ENCODE results near the gene POLR2F.
A peak's percentile ranks its signal among the peaks of the same experiment; 100 is the strongest.

The POLR2F gene

DNA sequence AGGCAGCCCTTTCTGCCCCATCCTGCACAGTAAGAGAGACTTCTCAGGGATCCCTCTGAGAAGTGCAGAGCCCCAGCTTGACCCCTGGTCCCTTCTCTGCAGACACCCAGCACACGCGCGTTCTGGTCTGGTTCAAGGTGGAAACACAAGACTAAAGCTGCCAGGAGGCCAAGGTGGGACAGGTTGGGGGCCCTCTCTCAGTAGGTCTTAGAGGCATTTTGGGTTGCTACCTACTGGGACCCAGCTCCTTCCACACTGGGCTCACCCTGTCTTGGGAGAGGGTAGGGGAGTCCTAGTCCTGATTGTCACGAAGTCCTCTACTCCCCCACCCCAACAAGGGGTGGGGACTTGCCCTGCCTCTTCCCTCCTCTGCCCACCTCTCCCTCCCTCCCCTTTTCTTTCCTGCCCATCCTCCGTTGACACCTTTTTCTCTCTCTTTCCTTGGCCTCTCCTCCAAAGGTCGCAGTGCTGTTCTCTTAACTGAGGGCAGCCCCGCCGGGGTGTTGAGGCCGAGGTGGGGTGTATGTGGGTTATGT, 31.6 kb downstream of the POLR2F start:
- no peaks in the 10 kb centered on the region for H3K9me3 ChIP-seq (ENCODE audit: severe bottlenecking)
- no peaks in the 10 kb centered on the region for H3K36me3 ChIP-seq (ENCODE audit: low read depth)
- H3K27me3 ChIP-seq (ENCODE audit: insufficient read depth, poor library complexity, severe bottlenecking): no peaks in the 10 kb centered on the region
- DNase-seq (ENCODE audit: low spot score): no peak
- no peak overlapping the region for H3K27ac ChIP-seq (ENCODE audit: poor library complexity, severe bottlenecking)
- TF ChIP-seq, protein P1, sequence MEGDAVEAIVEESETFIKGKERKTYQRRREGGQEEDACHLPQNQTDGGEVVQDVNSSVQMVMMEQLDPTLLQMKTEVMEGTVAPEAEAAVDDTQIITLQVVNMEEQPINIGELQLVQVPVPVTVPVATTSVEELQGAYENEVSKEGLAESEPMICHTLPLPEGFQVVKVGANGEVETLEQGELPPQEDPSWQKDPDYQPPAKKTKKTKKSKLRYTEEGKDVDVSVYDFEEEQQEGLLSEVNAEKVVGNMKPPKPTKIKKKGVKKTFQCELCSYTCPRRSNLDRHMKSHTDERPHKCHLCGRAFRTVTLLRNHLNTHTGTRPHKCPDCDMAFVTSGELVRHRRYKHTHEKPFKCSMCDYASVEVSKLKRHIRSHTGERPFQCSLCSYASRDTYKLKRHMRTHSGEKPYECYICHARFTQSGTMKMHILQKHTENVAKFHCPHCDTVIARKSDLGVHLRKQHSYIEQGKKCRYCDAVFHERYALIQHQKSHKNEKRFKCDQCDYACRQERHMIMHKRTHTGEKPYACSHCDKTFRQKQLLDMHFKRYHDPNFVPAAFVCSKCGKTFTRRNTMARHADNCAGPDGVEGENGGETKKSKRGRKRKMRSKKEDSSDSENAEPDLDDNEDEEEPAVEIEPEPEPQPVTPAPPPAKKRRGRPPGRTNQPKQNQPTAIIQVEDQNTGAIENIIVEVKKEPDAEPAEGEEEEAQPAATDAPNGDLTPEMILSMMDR (IDR thresholded peaks at IDR 0.05; ENCODE audit: poor library complexity, severe bottlenecking): no peak
- ATAC-seq (ENCODE audit: low read depth): no peak
- H3K4me3 ChIP-seq (ENCODE audit: severe bottlenecking): no peak overlapping the region
- H3K4me1 ChIP-seq (ENCODE audit: insufficient read depth, poor library complexity, severe bottlenecking): no peaks in the 10 kb centered on the region

GRCh38 chr22:37985751-37986281, 32.3 kb downstream of the POLR2F start:
- ATAC-seq (ENCODE audit: low read depth): no peak
- TF ChIP-seq, protein P1 (IDR thresholded peaks at IDR 0.05; ENCODE audit: poor library complexity, severe bottlenecking): no peak
- H3K9me3 ChIP-seq (ENCODE audit: severe bottlenecking): no peaks in the 10 kb centered on the region
- no peaks in the 10 kb centered on the region for H3K36me3 ChIP-seq (ENCODE audit: low read depth)
- H3K27ac ChIP-seq (ENCODE audit: poor library complexity, severe bottlenecking): no peak overlapping the region
- H3K27me3 ChIP-seq (ENCODE audit: insufficient read depth, poor library complexity, severe bottlenecking): no peaks in the 10 kb centered on the region
- no peaks in the 10 kb centered on the region for H3K4me1 ChIP-seq (ENCODE audit: insufficient read depth, poor library complexity, severe bottlenecking)
- no peak overlapping the region for H3K4me3 ChIP-seq (ENCODE audit: severe bottlenecking)
- DNase-seq (ENCODE audit: low spot score): no peak

- Histone ChIP-seq H3K4me1 (ENCODE audit: insufficient read depth, poor library complexity, severe bottlenecking) (no peaks in the 10 kb centered on the region), H3K36me3 (ENCODE audit: low read depth) (no peaks in the 10 kb centered on the region), H3K27me3 (ENCODE audit: insufficient read depth, poor library complexity, severe bottlenecking) (no peaks in the 10 kb centered on the region), H3K4me3 (ENCODE audit: severe bottlenecking) (no peak overlapping the region), H3K9me3 (ENCODE audit: severe bottlenecking) (no peaks in the 10 kb centered on the region), H3K27ac (ENCODE audit: poor library complexity, severe bottlenecking) (no peak overlapping the region)
- no peak for ATAC-seq (ENCODE audit: low read depth)
- TF ChIP-seq, protein P1 (IDR thresholded peaks at IDR 0.05; ENCODE audit: poor library complexity, severe bottlenecking): no peak
- DNase-seq (ENCODE audit: low spot score): no peak
Observed at GRCh38 chr22:37986371-37986770, 32.9 kb downstream of the POLR2F start.

DNA sequence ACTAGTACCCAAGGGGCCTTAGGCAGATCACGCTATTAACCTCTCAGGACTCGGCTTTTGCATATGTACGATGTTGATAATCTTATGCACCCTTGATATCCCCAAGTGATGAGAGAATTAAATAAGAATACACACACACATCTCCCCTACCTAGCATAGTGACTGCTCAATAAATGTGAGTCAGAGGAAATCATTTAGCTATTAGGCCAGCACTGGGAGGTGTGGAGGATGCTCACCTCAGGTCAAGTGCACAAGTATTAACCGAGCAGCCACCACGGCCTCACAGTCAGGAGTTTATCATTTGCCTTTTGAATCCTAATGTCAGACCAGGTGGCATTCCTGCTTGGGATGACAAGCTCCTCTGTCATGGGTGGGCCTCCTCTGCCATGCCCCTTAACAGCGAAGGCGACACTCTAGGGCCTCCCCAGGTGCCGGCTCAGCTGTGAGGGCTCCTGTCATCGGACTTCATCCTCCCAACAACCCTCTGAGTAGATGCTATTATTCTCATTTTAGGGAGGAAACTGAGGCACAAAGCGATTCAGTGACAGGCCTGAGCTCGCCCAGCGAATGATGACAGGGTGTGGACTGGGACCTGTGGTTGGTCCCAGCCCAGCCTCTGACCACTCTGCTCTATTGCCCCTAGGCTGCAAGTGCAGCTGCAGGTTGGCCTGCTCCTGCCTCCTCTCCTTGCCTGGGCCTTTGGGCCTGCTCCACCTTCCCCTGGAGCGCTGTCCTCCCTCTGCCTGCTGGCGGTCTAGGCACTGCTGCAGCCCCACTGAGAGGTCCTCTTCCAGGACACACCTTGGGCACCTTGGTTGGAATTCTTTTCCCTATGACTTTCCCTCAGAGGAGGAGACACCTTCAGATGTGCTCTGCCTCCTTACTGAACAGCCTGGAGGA, 35.9 kb downstream of the POLR2F start:
- H3K27ac ChIP-seq (ENCODE audit: poor library complexity, severe bottlenecking): no peak overlapping the region
- H3K27me3 ChIP-seq (ENCODE audit: insufficient read depth, poor library complexity, severe bottlenecking): no peaks in the 10 kb centered on the region
- TF ChIP-seq, protein P1 (IDR thresholded peaks at IDR 0.05; ENCODE audit: poor library complexity, severe bottlenecking): no peak
- H3K36me3 ChIP-seq (ENCODE audit: low read depth): no peaks in the 10 kb centered on the region
- H3K4me1 ChIP-seq (ENCODE audit: insufficient read depth, poor library complexity, severe bottlenecking): no peaks in the 10 kb centered on the region
- no peaks in the 10 kb centered on the region for H3K9me3 ChIP-seq (ENCODE audit: severe bottlenecking)
- H3K4me3 ChIP-seq (ENCODE audit: severe bottlenecking): no peak overlapping the region
- ATAC-seq (ENCODE audit: low read depth): peak; percentile 52; the same call in 1 of the 3 replicates
- DNase-seq (ENCODE audit: low spot score): no peak

Data from RWPE2 (cell line).